ENCODE data around the gene CCL11. TPM values are rescaled to one million over a fixed set of nuclear protein-coding genes. Genes with fewer than 3 reads are reported as not detected.

CCL11 gene
- total RNA-seq, 1 experiment from 2014 or later, result not detected

DNA sequence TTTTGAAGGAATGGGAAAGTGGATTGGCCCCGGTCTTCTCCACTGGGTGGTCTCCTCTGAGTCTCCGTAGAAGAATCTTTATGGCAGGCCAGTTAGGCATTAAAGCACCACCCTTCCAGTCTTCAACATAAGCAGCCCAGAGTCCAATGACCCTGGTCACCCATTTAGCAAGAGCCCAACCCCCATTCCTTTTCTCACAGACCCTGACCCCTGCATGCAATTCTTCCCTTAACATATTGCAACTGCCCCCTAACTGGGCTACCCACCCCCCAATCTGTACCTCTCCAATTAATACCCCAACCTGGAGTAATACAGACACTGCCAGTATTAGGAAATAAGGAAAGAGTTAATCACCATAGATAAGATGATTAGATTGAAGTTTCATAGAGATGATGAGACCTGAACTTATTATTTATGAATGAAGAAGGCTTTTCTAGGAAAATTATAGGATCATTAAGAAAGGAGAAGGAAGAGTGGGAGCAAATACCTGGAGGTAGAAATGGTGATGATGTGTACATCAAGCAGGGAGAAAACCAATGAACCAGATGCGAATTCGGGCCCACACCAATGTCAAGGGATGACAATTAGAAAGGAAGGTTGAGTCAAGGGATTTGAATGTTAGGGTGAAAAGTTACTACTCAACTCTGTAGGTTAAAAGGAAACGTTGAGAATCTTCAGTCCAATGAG lies 28.1 kb upstream of the CCL11 start:
- DNase-seq (ENCODE audit: low spot score), result no peak

- no peak for DNase-seq (ENCODE audit: low spot score)
Measured at GRCh38 chr17:34257986-34258326, 27.6 kb upstream of the CCL11 start.

DNA sequence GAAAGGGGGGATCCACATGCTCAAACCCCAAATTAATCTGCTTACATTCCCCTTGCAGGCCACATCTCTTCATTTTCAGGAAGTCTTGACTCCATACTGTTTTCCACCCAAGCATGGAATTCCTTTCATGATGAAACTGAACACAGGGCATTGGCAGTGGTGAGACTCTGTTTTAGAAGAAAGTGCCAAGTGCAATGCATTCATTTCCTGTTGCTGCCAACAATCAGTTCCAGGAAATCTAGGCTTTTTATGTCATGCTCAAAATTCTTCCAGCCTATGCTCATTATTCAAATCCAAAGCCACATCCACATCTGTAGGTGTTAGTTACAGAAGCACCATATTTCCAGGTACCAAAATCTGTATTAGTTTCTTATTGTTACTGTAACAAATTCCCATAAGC lies 26.4 kb upstream of the CCL11 start:
- no peak for DNase-seq (ENCODE audit: low spot score)

- no peak for DNase-seq (ENCODE audit: low spot score)
Measured at GRCh38 chr17:34260861-34261260, 24.7 kb upstream of the CCL11 start.

DNA sequence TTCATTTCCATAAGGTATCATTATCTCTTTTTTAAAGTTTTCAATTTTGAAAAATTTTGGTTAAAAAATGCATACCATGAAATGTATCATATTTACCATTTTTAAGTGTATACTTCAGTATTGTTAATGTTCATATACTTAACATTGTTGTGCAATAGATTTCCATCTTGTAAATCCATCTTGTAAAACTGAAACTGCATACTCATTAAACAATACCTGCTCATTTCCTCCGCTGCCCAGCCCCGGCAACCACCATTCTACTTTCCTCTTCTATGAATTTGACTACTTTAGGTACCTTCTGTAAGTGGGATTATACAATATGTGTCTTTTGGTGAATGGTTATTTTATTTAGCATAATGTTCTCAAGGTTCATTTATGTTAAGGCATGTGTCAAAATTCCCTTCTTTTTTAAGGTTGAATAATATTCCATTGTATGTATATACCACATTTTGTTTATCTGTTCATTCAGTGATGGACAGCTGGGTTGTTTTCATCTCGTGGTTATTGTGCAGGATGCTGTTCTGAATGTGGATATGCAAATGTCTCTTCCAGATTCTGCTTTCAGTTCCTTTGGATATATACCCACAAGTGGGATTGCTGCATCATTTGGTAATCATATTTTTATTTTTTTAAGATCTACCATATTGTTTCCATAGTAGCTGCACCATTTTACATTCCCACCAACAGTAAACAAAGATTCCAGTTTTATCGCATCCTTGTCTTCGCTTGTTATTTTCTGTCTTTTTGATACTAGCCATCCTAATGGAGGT lies 23.8 kb upstream of the CCL11 start:
- no peak for DNase-seq (ENCODE audit: low spot score)

GRCh38 chr17:34265711-34266110 lies 19.8 kb upstream of the CCL11 start:
- DNase-seq (ENCODE audit: low spot score), result no peak

- DNase-seq (ENCODE audit: low spot score), result no peak
Measured at GRCh38 chr17:34269969-34270368, 15.6 kb upstream of the CCL11 start, which contains the start of gene CCL7. Gene CCL7, plus strand, starts transcription at chr17:34270221. Its CDS starts 70 bp downstream, at chr17:34270291.

DNA sequence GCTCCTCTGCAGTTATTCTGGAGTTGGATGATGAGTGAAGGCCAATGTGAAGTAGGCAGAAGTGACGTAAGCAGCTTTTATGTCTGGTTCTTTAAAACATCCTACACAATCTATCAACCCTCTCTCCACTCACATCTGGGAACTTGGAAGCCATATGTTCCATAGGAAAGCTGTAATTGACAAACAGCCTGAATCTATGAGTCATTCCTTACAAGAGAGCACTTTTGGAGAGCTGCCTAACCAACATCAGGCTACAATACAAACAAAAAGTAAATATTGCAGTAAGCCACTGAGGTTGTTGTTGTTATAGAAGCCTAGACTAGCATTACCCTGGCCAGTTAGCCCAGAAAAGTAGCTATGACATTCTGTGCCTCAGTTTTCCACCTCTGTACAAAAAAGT lies 9.7 kb upstream of the CCL11 start:
- DNase-seq (ENCODE audit: low spot score), result no peak

DNA sequence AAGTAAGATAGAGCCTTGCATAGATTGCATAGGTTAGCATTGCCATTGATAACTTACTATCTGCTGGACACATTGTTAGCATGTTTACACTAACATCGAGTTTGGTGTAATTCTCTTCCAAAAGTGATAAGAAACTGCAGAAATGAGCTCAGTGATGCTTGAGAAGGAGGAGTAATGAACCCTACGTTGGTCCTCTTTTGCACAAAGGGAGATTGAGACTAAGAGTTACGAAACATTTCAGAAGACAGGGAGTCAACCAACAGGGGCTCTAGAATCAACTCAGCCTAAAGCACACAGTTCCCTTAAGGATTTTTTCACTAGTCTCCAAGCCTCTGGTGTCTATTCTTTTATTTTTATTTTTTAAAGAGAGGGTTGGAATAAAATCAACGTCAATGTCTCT lies 8.7 kb upstream of the CCL11 start:
- DNase-seq (ENCODE audit: low spot score), result no peak

DNA sequence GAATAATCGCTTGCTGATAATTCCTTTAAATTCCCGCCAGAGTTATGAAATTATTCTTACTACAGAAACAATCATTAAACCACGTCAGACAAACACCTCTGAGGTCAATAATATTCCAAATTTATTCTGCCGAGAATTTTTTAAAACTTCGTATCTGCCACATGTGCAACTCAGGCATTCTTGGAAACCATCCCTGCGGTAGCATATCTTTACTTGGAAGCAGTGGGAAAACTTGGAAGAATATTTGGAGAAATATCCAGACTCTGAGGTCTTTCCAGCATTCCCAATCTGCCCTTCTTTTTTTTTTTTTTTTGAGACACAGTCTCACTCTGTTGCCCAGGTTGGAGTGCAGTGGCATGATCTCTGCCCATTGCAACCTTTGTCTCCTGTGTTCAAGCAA lies 2.0 kb upstream of the CCL11 start:
- DNase-seq (ENCODE audit: low spot score), result no peak

- no peak for DNase-seq (ENCODE audit: low spot score)
Measured at GRCh38 chr17:34287875-34288274, 2.3 kb downstream of the CCL11 start.

DNA sequence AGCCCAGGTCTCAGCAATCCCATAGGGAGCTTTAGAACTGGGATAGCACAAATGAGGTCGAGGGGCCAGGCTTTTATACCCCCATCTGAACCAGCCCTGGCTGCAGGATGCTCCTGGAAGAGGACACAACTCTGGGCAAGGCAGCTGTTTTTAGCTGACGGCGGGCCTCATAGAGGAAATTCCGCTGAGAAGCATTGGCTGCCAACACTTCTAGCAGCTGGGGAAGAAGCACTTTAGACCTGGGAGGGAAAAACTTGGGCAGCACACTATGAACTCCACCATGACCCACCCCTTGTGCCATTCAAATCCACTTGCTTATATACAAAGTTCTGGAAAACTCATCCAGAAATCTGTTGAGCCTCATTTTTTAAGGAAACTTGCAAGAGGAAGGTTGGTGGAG lies 5.0 kb downstream of the CCL11 start:
- DNase-seq (ENCODE audit: low spot score), result no peak

- no peak for DNase-seq (ENCODE audit: low spot score)
Measured at GRCh38 chr17:34291721-34292348, 6.3 kb downstream of the CCL11 start.

GRCh38 chr17:34299027-34299426 lies 13.5 kb downstream of the CCL11 start:
- DNase-seq (ENCODE audit: low spot score), result no peak

GRCh38 chr17:34299956-34300577 lies 14.5 kb downstream of the CCL11 start:
- DNase-seq (ENCODE audit: low spot score), result no peak

DNA sequence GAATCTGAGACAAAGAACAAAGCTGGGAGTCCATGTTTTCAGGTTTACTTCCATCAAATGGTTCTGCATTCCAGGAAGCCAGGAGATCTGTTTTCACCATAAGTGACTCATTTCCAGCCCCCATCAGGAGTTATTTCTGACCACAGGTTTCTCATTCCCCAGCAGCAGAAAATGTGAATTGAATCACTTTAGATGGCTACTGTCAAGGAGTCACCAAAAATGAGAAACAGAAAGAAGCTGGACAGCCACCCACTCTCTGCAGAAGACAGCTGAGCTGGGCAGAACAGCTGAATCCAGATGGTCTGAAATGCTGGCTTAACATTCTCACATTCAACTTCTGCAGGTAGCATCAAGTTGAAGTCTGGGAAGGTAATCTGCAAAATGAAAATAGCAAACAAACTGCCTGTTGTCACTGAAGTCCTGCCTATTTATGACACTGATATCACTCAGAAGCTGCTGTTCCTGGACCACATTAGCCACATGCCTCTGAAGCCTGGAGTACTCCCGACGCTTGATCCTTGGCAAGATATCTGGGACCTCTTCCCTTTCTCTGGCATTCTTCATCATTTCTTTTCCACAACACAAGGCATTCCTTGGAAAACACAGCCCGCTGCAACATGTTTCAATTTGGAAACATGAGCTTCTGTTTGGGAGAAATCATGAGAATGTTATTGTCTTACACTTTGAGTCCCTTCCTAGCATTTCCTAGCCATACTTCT lies 15.3 kb downstream of the CCL11 start:
- DNase-seq (ENCODE audit: low spot score), result no peak

DNA sequence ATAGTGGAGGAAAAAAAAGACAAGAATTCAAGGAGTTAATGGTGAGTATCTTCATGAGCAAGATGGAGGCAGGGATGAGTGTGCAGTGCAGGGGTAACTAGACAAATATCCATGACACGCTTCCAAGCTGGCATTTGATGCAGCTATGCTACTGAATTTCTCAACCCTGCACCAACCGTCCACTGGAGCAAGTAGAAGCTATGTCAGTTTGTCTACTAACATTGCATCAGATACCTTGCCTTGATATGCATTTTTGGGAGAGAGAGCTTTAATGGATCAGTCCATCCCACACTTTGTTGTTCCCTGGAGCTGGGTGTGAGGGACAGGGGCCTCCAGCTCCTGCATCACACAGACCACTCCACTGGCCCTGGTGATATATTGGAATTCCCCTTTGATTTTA lies 16.4 kb downstream of the CCL11 start:
- DNase-seq (ENCODE audit: low spot score), result no peak

GRCh38 chr17:34302636-34303035 lies 17.1 kb downstream of the CCL11 start:
- no peak for DNase-seq (ENCODE audit: low spot score)

- no peak for DNase-seq (ENCODE audit: low spot score)
Measured at GRCh38 chr17:34303606-34304005, 18.1 kb downstream of the CCL11 start.

GRCh38 chr17:34305061-34305460 lies 19.5 kb downstream of the CCL11 start:
- no peak for DNase-seq (ENCODE audit: low spot score)

- DNase-seq (ENCODE audit: low spot score), result no peak
Measured at GRCh38 chr17:34305606-34306005, 20.1 kb downstream of the CCL11 start.

GRCh38 chr17:34306466-34306865 lies 20.9 kb downstream of the CCL11 start:
- DNase-seq (ENCODE audit: low spot score), result peak; percentile 4
